OCI-LY3 (cell line): ENCODE results near the gene EML1.

Source experiments
- H2AFZ ChIP-seq: fragments of 200-600, 300-600 bp; shearing (Covaris generic); 2 replicates; pipeline ENCODE4 v1.6.0; 2014; ENCODE audit warnings: antibody characterized with exemption, low read depth, low read length
- H3K27ac ChIP-seq: fragments of 200-600, 300-600 bp; sonication (generic); 2 replicates; pipeline ENCODE4 v1.5.1; 2014; ENCODE audit warnings: mild to moderate bottlenecking, low read length, moderate library complexity, mixed read lengths
- H3K27me3 ChIP-seq: fragments of 200-600, 300-600 bp; sonication (generic); 2 replicates; pipeline ENCODE4 v1.6.1; 2014; ENCODE audit warnings: low read depth, low read length, mixed read lengths
- H3K36me3 ChIP-seq: fragments of 200-600, 300-600 bp; sonication (generic); replicated peaks from 2 replicates; pipeline ENCODE3; 2014; ENCODE audit warnings: low read depth, low read length, mixed read lengths
- H3K4me1 ChIP-seq: fragments of 300-600, 200-600 bp; sonication (generic); 2 replicates; pipeline ENCODE4 v1.6.1; 2014; ENCODE audit warnings: low read length, mixed read lengths
- H3K4me2 ChIP-seq: fragments of 200-600, 300-600 bp; sonication (generic); 2 replicates; pipeline ENCODE4 v1.6.1; 2014; ENCODE audit warnings: low read length, mixed read lengths
- H3K4me3 ChIP-seq: fragments of 300-600, 200-600 bp; sonication (generic); 2 replicates; pipeline ENCODE4 v1.5.1; 2014; ENCODE audit warnings: antibody characterized with exemption, mild to moderate bottlenecking, low read length, moderate library complexity
- H3K79me2 ChIP-seq: fragments of 300-600, 200-600 bp; shearing (Covaris generic); 2 replicates; pipeline ENCODE4 v1.6.1; 2014; ENCODE audit warnings: mild to moderate bottlenecking, low read length, mixed read lengths
- H3K9ac ChIP-seq: fragments of 300-600, 200-600 bp; shearing (Covaris generic); 2 replicates; pipeline ENCODE4 v1.6.0; 2014; ENCODE audit warnings: mild to moderate bottlenecking, low read length, moderate library complexity
- H3K9me3 ChIP-seq: fragments of 200-600, 300-600 bp; shearing (Covaris generic); 2 replicates; pipeline ENCODE4 v1.6.1; 2014; ENCODE audit warnings: low read length, mixed read lengths; ENCODE audit not compliant: insufficient read depth
- H4K20me1 ChIP-seq: fragments of 200-600, 300-600 bp; sonication (generic); 2 replicates; pipeline ENCODE4 v1.6.1; 2016; ENCODE audit warnings: low read length, mixed read lengths; ENCODE audit not compliant: insufficient read depth
- CTCF ChIP-seq: fragments of 200-600, 300-600 bp; sonication (generic); IDR thresholded peaks from 2 replicates; pipeline ENCODE4 v1.5.1; 2014; ENCODE audit warnings: antibody characterized with exemption, low read length, low read depth
- EZH2phosphoT487 ChIP-seq: fragments of 200-600 bp; shearing (Covaris generic); IDR thresholded peaks from 2 replicates; pipeline ENCODE4 v1.6.1; 2018; ENCODE audit warnings: antibody characterized with exemption, mixed run types, low read depth

Gene EML1

DNA sequence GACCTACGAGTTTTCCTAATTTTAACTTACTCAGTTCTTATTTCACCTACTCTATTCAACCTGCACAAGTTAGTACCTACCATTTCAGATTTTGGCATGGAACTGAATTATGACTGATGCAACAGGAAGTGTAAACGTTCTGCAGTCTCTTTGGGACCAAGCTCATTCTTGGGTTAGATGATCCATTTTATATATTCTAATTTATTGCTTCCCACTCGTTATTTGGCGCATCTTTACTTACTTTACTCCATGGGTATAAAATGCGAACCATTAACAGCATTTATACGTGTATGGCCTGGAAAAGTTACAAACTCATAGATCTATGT is 1.0 kb upstream of the EML1 start:
- H3K27ac ChIP-seq: no peak overlapping the region
- H3K79me2 ChIP-seq: peaks cover 38% of the 10 kb centered on the region
- no peak for TF ChIP-seq EZH2phosphoT487
- no peak for TF ChIP-seq CTCF
- H3K27me3 ChIP-seq: no peaks in the 10 kb centered on the region
- H3K4me3 ChIP-seq: no peak overlapping the region
- peaks cover 13% of the 10 kb centered on the region for H3K36me3 ChIP-seq
- no peak overlapping the region for H2AFZ ChIP-seq
- H3K9ac ChIP-seq: no peak overlapping the region
- H3K4me2 ChIP-seq: no peak overlapping the region
- H3K9me3 ChIP-seq: 0 out of 2 replicates have a peak, but pooled peaks cover 4% of the 10 kb centered on the region
- 0 out of 2 replicates have a peak, but pooled peaks cover 11% of the 10 kb centered on the region for H4K20me1 ChIP-seq
- H3K4me1 ChIP-seq: peaks cover 20% of the 10 kb centered on the region

DNA sequence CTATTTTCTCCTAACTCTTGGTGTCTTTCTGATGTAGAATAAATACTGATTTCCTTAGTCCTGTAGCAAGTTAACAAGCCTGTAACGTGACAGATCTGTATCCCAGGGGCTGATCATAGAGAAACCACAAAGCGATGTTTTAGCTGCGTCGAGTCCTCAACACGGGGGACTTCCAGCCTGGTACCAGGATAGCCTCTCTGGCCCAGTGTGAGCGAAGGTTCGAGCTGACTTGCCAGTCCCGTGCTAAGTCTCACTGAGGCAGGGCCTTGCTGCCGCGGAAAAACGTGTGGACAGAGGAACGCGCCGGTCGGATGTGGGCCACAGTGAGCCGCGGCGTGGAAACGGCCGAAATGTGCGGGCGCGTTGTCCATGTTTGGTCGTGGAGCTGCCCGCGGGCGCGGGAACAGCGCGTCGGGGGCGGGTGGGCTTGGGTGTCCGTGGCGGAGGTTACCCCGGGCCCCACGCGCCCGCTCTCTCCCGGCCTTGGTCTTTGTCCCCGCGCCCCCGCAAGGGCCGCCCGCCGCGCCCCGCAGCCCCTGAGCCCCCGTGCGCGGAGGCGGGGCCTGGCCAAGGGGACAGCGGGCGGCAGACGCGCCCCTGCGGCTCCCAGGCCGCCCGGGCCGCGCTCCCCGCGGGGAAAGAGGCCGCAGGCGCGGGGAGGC is 531 bp upstream of the EML1 start:
- Histone ChIP-seq H3K79me2 (peaks cover 43% of the 10 kb centered on the region), H3K27me3 (no peaks in the 10 kb centered on the region), H3K27ac (no peak overlapping the region), H3K4me2 (peak overlapping the region; percentile 8), H3K9ac (no peak overlapping the region), H3K4me3 (peak overlapping the region; percentile 25; the same call in 1 of the 2 replicates), H3K4me1 (peaks cover 20% of the 10 kb centered on the region), H3K9me3 (0 out of 2 replicates have a peak, but pooled peaks cover 5% of the 10 kb centered on the region), H3K36me3 (peaks cover 18% of the 10 kb centered on the region), H4K20me1 (0 out of 2 replicates have a peak, but pooled peaks cover 11% of the 10 kb centered on the region), H2AFZ (no peak overlapping the region)
- TF ChIP-seq EZH2phosphoT487 (no peak), CTCF (no peak)

- Histone ChIP-seq H3K27me3 (no peaks in the 10 kb centered on the region), H3K4me2 (peak overlapping the region; percentile 88), H3K9me3 (0 out of 2 replicates have a peak, but pooled peaks cover 5% of the 10 kb centered on the region), H3K79me2 (peaks cover 58% of the 10 kb centered on the region), H3K27ac (peak overlapping the region; percentile 31; the same call in 1 of the 2 replicates), H3K9ac (peak overlapping the region; percentile 81), H3K4me3 (peak overlapping the region; percentile 82), H2AFZ (no peak overlapping the region), H3K4me1 (peaks cover 20% of the 10 kb centered on the region), H3K36me3 (peaks cover 22% of the 10 kb centered on the region), H4K20me1 (0 out of 2 replicates have a peak, but pooled peaks cover 11% of the 10 kb centered on the region)
- TF ChIP-seq CTCF: no peak
- no peak for TF ChIP-seq EZH2phosphoT487
Observed at GRCh38 chr14:99794151-99794780, 1.1 kb downstream of the EML1 start.

- H3K9ac ChIP-seq: peak overlapping the region; percentile 81
- H3K4me3 ChIP-seq: peak overlapping the region; percentile 82
Observed at GRCh38 chr14:99795046-99795445, 1.8 kb downstream of the EML1 start.

More at GRCh38 chr14:99795046-99795445, 1.8 kb downstream of the EML1 start:
- Histone ChIP-seq H3K27ac (no peak overlapping the region), H3K36me3 (peaks cover 25% of the 10 kb centered on the region), H3K27me3 (no peaks in the 10 kb centered on the region), H2AFZ (no peak overlapping the region), H3K4me2 (peak overlapping the region; percentile 88), H3K4me1 (peaks cover 14% of the 10 kb centered on the region), H4K20me1 (0 out of 2 replicates have a peak, but pooled peaks cover 11% of the 10 kb centered on the region), H3K79me2 (peaks cover 66% of the 10 kb centered on the region), H3K9me3 (0 out of 2 replicates have a peak, but pooled peaks cover 5% of the 10 kb centered on the region)
- TF ChIP-seq EZH2phosphoT487: no peak
- TF ChIP-seq CTCF: no peak
